Head of caudate nucleus (tissue), 42 donors: ENCODE data around the gene PDXDC1.
"Not testable (repeated sequence)": the region's sequence is repeated elsewhere in the genome, so short reads cannot be mapped to it uniquely, and the experiment has no call there.

Source experiments
- DNase-seq, 42 donors: peaks; one replicate each; pipeline versions ENCODE4 v3.0.0 to v3.0.0-alpha.2; 2020 to 2021; ENCODE audit warnings: mixed read lengths in 7 of 42
- intact Hi-C: fragments of 100-400 bp; cut with DNase I; formaldehyde crosslinking; loops from one replicate; pipeline ENCODE4 v1.15.0; 2022

The PDXDC1 gene

DNA sequence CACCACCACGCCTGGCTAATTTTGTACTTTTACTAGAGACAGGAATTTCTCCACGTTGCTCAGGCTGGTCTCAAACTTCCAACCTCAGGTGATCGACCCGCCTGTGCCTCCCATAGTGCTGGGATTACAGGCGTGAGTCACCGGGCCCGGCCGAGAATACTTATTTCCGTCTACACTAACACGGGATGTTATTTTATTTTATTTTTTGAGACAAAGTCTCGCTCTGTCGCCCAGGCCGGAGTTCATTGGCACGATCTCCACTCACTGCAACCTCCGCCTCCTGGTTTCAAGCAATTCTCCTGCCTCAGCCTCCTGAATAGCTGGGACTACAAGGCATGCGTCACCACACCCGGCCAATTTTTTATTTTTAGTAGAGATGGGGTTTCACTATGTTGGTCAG lies 9.5 kb upstream of the PDXDC1 start:
- DNase-seq: peak in 1 of 42 donors; percentile 19
- intact Hi-C loops: no loop called here

DNA sequence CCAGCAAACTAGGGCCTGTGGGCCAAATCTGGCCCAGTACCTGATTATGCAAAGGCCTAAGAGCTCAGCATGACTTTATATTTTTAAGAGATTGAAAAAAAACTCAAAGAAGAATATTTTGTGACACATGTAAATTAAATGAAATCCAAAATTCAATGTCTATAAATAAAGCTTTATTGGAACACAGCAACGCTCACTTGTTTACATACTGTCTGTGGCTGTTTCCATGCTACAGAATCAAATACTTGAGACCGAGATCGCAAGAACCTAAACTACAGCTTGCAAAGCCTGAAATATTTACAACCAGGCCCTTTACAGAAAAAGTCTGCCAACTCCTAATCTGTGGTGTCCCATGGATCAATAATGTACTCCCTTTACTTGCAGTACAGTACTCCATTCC lies 5.0 kb upstream of the PDXDC1 start:
- intact Hi-C loops, DNase-seq: not testable (repeated sequence)

DNA sequence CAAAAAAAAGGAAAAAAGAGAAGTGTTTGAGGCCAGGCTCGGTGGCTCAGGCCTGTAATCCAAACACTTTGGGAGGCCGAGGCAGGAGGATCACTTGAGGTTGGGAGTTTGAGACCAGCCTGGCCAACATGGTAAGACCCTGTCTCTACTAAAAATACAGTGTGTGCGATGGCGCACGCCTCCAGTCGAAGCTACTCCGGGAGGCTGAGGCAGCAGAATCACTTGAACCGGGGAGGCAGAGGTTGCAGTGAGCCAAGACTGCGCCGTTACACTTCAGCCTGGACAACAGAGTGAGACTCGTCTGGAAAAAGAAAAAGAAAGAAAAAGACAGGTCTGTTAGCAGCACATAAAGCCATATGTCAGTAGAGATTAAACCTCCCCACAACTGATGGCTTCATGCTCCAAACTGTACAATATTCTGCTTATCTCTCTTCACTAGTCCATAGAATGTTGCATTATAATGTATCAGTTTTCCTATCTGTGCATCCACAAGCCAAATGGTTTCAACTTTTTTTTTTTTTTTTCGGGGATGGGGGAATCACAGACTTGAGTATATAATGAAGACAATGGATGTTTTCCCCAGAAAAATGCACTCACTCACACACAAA lies 3.1 kb upstream of the PDXDC1 start:
- DNase-seq, intact Hi-C loops: not testable (repeated sequence)

DNA sequence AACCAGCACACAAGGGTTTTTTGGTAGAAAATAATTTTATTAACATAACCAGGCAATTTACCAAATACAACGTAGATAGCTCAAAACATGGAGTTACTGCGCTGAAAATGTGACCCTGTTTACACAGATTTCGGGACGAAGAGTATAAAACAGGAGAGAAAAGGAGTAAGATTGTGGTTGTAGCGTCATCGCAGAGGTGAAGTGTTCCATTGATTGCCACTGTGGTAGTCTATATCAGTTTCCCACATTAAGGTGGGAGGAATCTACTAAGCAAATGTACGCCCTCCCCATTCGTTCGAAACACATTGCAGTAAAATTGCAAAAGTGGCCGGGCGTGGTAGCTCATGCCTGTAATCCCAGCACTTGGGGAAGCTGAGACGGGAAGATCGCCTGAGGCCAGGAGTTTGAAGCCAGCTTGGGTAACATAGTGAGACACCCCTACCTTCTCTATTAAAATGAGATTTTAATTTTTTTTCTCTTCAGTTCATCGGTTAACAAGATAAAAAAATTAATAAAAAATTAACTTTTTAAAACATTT lies 972 bp upstream of the PDXDC1 start:
- not testable (repeated sequence) for DNase-seq

DNA sequence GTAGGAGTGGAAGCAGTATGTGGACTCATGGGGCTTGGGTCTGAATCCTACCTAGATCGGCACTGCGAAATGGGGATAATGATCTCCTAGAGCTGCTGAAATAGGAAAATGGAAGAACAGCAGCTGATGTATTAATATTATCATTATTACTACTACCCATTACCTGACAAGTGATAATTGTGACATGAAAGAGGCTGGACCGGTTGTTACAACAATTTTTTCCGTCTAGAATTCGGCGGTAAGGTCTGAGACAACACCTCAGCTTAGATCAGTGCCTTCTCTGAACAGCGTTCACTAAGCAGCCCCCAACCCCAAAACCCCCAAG lies 533 bp upstream of the PDXDC1 start:
- DNase-seq, intact Hi-C loops: not testable (repeated sequence)

More for the DNA sequence above, 972 bp upstream of the PDXDC1 start:
- intact Hi-C loops: not testable (repeated sequence)

DNA sequence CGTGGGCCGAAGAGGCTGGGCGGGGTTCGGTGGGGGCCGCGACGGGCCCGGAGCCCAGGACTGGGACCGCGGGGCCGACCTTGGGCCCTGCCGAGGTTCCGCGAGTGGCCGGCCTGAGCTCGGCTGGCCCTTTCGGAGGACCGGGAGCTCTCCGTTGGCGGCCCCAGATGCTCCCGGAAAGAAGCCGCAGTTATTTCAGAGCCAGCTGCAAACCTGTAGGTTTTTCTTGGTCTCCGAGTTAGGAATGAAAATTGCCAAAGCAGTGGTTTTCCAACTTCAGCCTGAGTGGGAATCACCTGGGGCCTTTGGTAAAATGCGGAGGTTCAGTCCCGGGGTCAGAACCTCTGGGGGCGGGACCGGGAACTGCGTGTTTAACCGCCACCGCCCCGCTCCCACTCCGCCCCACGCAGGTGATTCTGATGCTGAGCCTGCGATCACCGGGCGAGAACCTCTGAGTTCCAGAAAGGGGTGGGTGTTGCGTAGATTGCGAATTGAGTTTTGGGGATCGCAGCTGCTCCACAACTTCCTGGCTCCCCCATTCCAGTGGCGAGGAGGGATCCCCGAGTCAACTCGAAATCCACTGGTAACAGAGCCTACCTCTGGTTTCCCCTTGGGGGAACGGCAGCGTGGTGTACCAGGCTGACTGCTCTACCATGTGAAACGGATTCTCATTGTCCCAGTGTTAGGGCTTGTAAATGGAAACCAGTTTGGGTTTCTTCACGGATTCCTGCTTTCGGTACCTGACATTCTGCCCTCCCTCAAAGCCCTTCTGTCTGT lies 780 bp downstream of the PDXDC1 start:
- peak; percentile 17 to 88 (median 68) for DNase-seq
- intact Hi-C loops: not testable (repeated sequence)

DNA sequence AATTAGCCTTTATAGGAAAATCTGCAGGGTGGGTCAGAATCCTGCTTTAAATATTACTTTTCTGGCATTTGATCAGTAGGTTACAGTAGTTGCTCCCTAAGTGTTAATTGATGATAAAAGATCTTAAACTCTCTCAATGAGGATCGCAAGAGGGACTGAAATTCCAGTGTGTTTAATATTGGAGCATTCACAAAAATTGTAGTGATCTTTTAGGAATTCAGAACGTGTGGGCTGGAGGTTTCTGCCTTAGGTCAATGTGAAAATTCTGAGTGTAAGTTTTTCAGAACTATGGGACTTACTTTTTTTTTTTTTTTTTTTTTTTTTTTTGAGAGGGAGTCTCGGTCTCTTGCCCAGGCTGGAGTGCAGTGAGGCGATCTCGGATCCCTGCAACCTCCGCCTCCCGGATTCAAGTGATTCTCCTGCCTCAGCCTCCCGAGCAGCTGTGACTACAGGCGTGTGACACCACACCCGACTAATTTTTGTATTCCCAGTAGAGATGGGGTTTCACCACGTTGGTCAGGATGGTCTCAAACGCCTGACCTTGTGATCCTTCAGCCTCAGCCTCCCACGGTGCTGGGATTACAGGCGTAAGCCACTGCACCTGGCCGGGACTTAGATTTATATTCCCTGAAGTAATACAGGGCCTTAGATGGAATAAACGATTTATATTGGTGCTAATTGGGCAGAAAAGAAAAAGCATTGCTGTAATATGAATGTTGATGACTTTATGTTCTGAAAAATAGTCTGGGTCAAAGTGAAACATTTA lies 2.3 kb downstream of the PDXDC1 start:
- DNase-seq: not testable (repeated sequence)

DNA sequence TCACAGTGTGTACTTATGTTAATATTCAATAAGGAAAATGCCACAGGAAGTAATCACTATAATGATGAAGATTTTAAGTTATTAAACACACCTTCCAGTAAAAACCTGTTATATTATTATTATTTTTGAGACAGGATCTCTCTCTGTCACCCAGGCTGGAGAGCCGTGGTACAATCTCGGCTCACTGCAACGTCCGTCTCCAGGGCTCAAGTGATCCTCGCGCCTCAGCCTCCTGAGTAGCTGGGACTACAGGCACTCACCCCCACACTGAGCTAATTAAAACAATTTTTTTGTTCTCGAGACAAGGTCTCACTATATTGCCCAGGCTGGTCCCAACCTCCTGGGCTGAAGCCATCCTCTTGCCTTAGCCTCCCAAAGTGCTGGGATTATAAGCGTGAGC lies 3.5 kb downstream of the PDXDC1 start:
- not testable (repeated sequence) for DNase-seq

More for the DNA sequence above, 2.3 kb downstream of the PDXDC1 start:
- intact Hi-C loops: not testable (repeated sequence)

DNA sequence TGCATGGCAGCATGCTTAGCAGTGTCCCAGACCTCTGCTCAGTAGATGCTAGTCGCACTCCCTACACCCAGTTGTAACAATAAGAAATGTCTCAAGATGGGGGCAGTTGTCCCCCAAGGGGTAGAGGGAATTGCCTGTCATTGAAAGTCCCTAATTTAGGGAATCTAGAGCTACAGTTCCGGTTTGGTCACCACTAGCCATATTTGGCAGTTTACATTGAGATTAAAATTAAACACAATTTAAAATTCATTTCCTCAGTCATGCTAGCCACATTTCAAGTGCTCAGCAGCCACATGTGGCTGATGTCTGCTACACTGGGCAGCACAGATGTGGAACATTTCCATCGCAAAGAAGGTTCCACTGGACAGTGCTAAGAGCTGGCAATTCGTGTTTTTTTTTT lies 4.1 kb downstream of the PDXDC1 start:
- not testable (repeated sequence) for DNase-seq

More for the DNA sequence above, 3.5 kb downstream of the PDXDC1 start:
- intact Hi-C loops: not testable (repeated sequence)

DNA sequence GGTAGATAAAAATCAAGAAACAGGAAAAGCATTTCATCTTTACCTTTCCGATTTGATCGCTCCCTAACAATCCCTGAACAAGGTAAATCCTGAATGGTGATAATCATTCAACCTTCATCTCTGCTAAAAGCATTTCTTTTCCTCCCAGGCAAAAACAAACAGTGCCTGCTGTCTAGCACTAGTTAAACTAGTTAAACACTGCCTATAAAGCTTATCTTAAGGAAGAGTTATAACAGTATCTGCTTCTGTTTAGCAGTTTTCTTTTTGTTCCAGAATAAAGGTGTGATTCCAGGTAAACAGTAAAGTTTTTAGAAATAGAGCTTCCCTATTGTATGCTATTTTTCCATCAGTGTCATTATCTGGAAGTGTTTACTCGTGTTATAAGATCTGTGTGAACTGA lies 6.4 kb downstream of the PDXDC1 start:
- DNase-seq, intact Hi-C loops: not testable (repeated sequence)

More for the DNA sequence above, 4.1 kb downstream of the PDXDC1 start:
- intact Hi-C loops: not testable (repeated sequence)

DNA sequence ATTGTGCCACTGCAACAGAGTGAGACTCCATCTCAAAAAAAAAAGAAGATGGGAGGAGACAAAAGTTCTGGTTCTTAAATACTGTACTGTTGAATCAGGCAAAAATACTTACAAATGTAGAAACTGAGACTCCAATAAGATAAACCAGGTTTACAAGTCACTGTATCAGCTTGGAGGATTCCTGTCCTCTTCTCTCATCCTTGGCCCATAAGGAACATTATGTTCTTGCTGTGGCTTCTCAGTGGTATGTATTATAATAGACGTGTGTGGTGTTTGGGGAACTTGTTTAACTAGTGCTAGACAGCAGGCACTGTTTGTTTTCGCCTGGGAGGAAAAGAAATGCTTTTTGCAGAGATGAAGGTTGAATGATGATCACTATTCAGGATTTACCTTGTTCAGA lies 7.7 kb downstream of the PDXDC1 start:
- DNase-seq, intact Hi-C loops: not testable (repeated sequence)

DNA sequence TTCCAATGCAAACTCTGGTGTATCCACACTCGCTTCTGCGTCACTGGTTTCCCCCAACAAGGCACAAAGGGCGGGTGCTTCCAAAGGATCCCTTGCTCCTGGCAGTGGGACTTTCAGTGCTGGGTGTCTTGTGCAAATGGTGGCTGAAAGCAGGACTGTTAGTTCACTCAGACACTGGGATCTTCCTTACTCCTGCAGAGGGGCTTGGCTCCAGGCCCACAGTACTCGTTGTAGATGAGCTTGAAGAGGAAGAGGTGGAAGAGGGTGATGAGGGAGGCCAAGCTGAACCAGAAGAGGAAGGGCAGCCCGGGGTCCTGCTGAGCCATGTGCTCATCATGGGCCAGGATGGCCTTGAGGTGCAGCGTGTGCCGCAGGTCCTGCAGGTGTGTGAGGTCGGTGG lies 13.3 kb downstream of the PDXDC1 start:
- intact Hi-C loops, DNase-seq: not testable (repeated sequence)

DNA sequence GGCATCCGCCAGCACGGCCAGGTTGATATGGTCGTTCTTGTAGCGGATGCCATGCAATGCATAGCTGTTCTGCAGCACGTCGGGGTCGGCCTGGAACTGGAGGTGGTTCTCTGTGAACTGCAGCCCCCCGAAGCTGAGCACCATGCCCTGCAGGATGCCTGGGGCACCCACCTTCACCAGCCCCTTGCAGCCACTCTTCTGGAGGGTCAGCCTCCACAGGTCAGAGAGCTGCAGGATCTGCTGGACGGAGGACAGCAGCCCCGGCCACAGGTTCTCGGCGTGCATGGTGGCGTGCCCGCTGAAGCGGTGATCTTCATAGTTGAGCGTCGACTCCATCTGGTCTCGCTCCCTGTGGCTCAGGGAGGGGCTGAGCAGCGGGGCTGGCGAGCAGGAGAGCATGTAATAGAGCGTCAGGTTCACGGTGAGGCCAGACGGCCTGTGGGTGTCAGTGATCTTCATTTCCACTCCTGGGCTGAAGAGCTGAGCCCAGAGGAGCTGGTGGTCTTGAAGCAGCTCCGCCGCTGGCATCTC lies 13.9 kb downstream of the PDXDC1 start:
- DNase-seq, intact Hi-C loops: not testable (repeated sequence)

DNA sequence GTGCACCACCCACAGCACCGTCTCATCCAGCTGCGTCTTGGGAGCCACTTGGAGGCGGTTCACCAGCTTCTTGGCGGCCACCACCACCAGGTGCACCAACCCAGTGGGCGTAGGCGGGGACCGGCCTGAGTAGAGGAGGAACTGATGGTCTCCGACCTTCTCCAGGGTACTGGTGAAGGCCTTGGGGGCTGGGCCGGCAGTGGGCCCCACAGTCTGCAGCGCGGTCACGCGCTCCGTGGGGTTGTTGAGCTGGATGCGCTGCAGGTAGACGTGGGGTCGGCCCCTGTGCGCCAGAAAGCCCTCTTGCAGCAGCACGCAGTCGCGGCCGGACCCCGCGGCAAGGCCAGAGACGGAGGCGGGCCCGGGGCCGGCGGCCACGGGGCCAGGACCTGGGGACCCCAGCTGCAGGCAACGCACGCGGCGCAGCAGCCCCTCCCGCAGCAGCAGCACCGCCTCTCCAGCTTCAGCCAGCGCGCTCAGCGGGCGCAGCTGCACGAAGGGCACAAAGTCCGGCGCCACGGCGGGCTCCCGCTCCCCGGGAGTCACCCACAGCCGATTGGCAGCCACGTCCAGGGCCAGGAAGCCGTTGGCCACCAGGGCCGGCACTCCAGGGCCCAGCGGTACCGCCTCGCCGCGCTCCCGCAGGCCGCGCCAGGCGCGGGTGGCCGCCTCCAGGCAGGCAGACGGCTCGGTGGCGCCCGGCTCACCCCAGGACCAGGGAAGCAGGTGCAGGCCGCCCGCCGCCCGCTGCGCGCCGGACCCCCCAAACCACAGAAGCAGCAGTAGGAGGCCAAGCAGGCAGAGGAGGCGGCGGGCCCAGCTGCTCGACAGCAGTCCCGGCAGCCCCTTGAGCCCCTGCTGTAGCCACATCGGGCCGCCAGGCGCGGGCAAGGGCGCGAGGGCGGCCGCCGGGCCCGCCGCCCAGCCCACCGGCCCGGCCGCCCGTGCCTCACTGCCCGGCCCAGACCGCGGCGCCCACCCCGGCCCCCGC lies 14.8 kb downstream of the PDXDC1 start:
- DNase-seq: peak in 11 of 42 donors; percentile 14 to 73 (median 42)
- intact Hi-C loops: not testable (repeated sequence)

DNA sequence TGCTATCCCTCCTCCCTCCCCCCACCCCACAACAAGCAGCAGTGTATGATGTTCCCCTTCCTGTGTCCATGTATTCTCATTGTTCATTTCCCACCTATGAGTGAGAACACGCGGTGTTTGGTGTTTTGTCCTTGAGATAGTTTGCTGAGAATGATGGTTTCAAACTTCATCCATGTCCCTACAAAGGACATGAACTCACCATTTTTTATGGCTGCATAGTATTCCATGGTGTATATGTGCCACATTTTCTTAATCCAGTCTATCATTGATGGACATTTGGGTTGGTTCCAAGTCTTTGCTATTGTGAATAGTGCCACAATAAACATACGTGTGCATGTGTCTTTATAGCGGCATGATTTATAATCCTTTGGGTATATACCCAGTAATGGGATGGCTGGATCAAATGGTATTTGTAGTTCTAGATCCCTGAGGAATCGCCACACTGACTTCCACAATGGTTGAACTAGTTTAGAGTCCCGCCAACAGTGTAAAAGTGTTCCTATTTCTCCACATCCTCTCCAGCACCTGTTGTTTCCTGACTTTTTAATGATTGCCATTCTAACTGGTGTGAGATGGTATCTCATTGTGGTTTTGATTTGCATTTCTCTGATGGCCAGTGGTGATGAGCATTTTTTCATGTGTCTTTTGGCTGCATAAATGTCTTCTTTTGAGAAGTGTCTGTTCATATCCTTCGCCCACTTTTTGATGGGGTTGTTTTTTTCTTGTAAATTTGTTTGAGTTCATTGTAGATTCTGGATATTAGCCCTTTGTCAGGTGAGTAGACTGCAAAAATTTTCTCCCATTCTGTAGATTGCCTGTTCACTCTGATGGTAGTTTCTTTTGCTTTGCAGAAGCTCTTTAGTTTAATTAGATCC lies 18.7 kb downstream of the PDXDC1 start:
- intact Hi-C loops, DNase-seq: not testable (repeated sequence)

DNA sequence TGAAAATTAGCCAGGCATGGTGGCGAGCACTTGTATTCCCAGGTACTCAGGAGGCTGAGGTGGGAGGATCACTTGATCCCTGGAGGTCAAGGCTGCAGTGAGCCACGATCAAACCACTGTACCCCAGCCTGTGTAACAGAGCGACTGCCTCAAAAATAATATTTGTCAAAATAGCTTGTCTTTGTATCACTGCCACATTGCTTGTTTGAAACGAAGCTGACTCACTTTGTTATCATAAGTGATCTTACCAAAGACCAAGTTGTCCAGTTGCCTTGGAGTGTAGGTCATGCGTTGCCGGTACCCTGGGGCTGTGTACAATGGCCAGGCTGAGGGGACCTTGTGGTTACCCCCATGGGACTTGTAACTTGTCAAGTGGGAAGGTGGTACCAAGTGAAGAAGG lies 21.9 kb downstream of the PDXDC1 start:
- DNase-seq, intact Hi-C loops: not testable (repeated sequence)

DNA sequence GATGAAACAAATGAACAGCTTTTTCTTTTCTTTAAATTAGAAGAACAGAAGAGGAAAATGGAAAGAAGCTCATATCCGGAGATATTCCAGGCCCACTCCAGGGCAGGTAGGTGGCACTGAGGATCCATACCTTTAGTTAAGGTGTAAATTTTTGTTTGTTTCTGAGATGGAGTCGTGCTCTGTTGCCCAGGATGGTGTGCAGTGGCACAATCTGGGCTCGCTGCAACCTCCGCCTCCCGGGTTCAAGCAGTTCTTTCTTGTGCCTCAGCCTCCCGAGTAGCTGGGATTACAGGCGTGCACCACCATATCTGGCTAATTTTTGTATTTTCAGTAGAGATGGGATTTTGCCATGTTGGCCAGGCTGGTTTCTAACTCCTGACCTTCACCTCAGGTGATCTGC lies 23.5 kb downstream of the PDXDC1 start:
- intact Hi-C loops, DNase-seq: not testable (repeated sequence)
